DOHH2 (cell line): ENCODE measurements around the gene TMEM18.

Experiments used
- H3F3A ChIP-seq: fragments of 200-600 bp; sonication (generic), shearing (Covaris generic); 2 replicates; pipeline ENCODE4 v1.6.0; 2016; ENCODE audit warnings: antibody characterized with exemption, mild to moderate bottlenecking; ENCODE audit not compliant: control insufficient read depth, insufficient read depth
- H3K27ac ChIP-seq: fragments of 200-600 bp; sonication (generic); 2 replicates; pipeline ENCODE4 v1.5.1; 2014; ENCODE audit warnings: low read depth, mild to moderate bottlenecking, low read length, moderate library complexity
- H3K27me3 ChIP-seq: fragments of 200-600 bp; sonication (generic); 2 replicates; pipeline ENCODE4 v1.6.1; 2014; ENCODE audit warnings: mild to moderate bottlenecking, low read length, mixed read lengths; ENCODE audit not compliant: control insufficient read depth
- H3K36me3 ChIP-seq: fragments of 200-600 bp; sonication (generic); 2 replicates; pipeline ENCODE4 v1.6.1; 2014; ENCODE audit warnings: mild to moderate bottlenecking, low read length, moderate library complexity, mixed read lengths; ENCODE audit not compliant: control insufficient read depth
- H3K4me1 ChIP-seq: fragments of 200-600 bp; sonication (generic); 2 replicates; pipeline ENCODE4 v1.6.1; 2014; ENCODE audit warnings: mild to moderate bottlenecking, low read length, mixed read lengths; ENCODE audit not compliant: control insufficient read depth
- H3K4me2 ChIP-seq: fragments of 200-600 bp; sonication (generic); 2 replicates; pipeline ENCODE4 v1.6.0; 2014; ENCODE audit warnings: mild to moderate bottlenecking, low read length, moderate library complexity
- H3K4me3 ChIP-seq: fragments of 200-600 bp; sonication (generic); 2 replicates; pipeline ENCODE4 v1.5.1; 2014; ENCODE audit warnings: mild to moderate bottlenecking, low read length, mixed read lengths
- H3K79me2 ChIP-seq: fragments of 200-600 bp; sonication (generic); 2 replicates; pipeline ENCODE4 v1.6.1; 2014; ENCODE audit warnings: mild to moderate bottlenecking, low read length, mixed read lengths; ENCODE audit not compliant: control insufficient read depth
- H3K9me2 ChIP-seq: fragments of 200-600 bp; sonication (generic); replicated peaks from 2 replicates; pipeline ENCODE4 v1.6.1; 2014; ENCODE audit warnings: mild to moderate bottlenecking, low read length, mixed read lengths; ENCODE audit not compliant: control insufficient read depth
- H3K9me3 ChIP-seq: fragments of 200-600 bp; sonication (generic); 2 replicates; pipeline ENCODE4 v1.6.1; 2014; ENCODE audit warnings: antibody characterized with exemption, low read length, mixed read lengths; ENCODE audit not compliant: control insufficient read depth, insufficient read depth
- H4K20me1 ChIP-seq: fragments of 200-600 bp; sonication (generic); 2 replicates; pipeline ENCODE4 v1.6.0; 2014; ENCODE audit warnings: low read depth, mild to moderate bottlenecking, antibody characterized with exemption, low read length, moderate library complexity; ENCODE audit not compliant: control insufficient read depth, insufficient read depth
- EZH2phosphoT487 ChIP-seq: fragments of 200-600 bp; sonication (generic); IDR thresholded peaks from 2 replicates; pipeline ENCODE4 v1.6.1; 2017; ENCODE audit warnings: borderline replicate concordance, mild to moderate bottlenecking, antibody characterized with exemption, low read length, moderate library complexity, mixed read lengths
- TF ChIP-seq, protein P1 (sequence below): fragments of 200-600 bp; sonication (generic); IDR thresholded peaks from one replicate; pipeline ENCODE4 v1.5.1; 2014; ENCODE audit warnings: antibody characterized with exemption, mild to moderate bottlenecking, low read depth, low read length; ENCODE audit not compliant: poor library complexity, severe bottlenecking

Gene TMEM18

GRCh38 chr2:723761-724160, 46.6 kb upstream of the TMEM18 start:
- Histone ChIP-seq H3K9me3 (no peaks in the 10 kb centered on the region), H3F3A (no peaks in the 10 kb centered on the region), H3K4me3 (no peak overlapping the region), H3K9me2 (no peaks in the 10 kb centered on the region), H3K4me1 (no peaks in the 10 kb centered on the region), H3K79me2 (no peaks in the 10 kb centered on the region), H3K4me2 (no peak overlapping the region), H4K20me1 (no peaks in the 10 kb centered on the region), H3K27me3 (no peaks in the 10 kb centered on the region), H3K27ac (no peak overlapping the region), H3K36me3 (no peaks in the 10 kb centered on the region)
- TF ChIP-seq, protein P1, sequence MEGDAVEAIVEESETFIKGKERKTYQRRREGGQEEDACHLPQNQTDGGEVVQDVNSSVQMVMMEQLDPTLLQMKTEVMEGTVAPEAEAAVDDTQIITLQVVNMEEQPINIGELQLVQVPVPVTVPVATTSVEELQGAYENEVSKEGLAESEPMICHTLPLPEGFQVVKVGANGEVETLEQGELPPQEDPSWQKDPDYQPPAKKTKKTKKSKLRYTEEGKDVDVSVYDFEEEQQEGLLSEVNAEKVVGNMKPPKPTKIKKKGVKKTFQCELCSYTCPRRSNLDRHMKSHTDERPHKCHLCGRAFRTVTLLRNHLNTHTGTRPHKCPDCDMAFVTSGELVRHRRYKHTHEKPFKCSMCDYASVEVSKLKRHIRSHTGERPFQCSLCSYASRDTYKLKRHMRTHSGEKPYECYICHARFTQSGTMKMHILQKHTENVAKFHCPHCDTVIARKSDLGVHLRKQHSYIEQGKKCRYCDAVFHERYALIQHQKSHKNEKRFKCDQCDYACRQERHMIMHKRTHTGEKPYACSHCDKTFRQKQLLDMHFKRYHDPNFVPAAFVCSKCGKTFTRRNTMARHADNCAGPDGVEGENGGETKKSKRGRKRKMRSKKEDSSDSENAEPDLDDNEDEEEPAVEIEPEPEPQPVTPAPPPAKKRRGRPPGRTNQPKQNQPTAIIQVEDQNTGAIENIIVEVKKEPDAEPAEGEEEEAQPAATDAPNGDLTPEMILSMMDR: no peak
- TF ChIP-seq EZH2phosphoT487: no peak

GRCh38 chr2:720842-721241, 43.6 kb upstream of the TMEM18 start:
- Histone ChIP-seq H3K27ac (no peak overlapping the region), H3K36me3 (no peaks in the 10 kb centered on the region), H4K20me1 (no peaks in the 10 kb centered on the region), H3K4me1 (no peaks in the 10 kb centered on the region), H3F3A (no peaks in the 10 kb centered on the region), H3K27me3 (no peaks in the 10 kb centered on the region), H3K4me3 (no peak overlapping the region), H3K9me3 (no peaks in the 10 kb centered on the region), H3K79me2 (no peaks in the 10 kb centered on the region), H3K4me2 (no peak overlapping the region), H3K9me2 (no peaks in the 10 kb centered on the region)
- TF ChIP-seq EZH2phosphoT487: no peak
- TF ChIP-seq, protein P1: no peak

DNA sequence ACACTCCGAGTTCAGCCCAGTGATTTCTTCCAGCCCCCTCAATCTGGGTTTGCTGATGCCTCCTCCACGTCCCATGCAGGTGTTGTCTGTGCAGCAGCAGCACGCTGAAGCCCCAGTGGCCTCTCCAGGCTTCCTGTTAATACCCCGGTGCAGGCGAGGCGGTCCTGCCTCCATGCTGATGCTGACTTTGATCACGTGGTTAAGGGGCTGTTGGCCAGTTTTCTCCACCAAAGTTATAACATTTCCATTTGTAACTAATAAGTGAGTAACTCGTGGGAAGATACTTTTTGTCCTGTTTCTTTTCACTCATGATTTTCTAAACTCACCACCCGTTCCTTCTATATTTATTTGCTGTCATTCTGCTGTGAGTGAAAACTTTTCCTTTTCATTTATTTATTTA, 42.5 kb upstream of the TMEM18 start:
- Histone ChIP-seq H3K4me3 (no peak overlapping the region), H3K27ac (no peak overlapping the region), H3K4me1 (no peaks in the 10 kb centered on the region; the same call in 1 of the 2 replicates), H3K27me3 (no peaks in the 10 kb centered on the region), H3K79me2 (no peaks in the 10 kb centered on the region), H4K20me1 (no peaks in the 10 kb centered on the region), H3F3A (no peaks in the 10 kb centered on the region), H3K4me2 (no peak overlapping the region), H3K9me3 (no peaks in the 10 kb centered on the region), H3K9me2 (no peaks in the 10 kb centered on the region), H3K36me3 (no peaks in the 10 kb centered on the region)
- no peak for TF ChIP-seq EZH2phosphoT487
- TF ChIP-seq, protein P1: no peak

DNA sequence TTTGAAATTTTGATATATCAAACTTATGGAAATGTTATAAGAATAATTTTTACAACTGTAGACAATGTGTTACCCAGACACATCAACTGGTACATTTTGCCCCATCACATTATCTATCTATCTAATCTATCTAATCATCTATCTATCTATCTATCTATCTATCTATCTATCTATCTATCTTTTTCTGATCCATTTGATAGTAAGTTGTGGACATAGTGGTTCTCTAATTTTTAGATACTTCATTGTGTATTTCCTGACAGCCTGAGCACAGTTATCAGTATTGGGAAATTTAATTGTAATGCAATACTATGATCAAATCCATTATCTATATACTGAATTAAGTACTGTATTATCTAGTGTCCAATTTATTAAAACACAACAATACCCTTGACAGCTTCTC, 42.0 kb upstream of the TMEM18 start:
- H3K27me3 ChIP-seq: no peaks in the 10 kb centered on the region
- no peaks in the 10 kb centered on the region for H3K79me2 ChIP-seq
- no peaks in the 10 kb centered on the region for H3K36me3 ChIP-seq
- H3K9me3 ChIP-seq: no peaks in the 10 kb centered on the region
- peaks cover 5% of the 10 kb centered on the region for H3K4me1 ChIP-seq
- H3F3A ChIP-seq: no peaks in the 10 kb centered on the region
- H3K27ac ChIP-seq: no peak overlapping the region
- TF ChIP-seq, protein P1: no peak
- no peak overlapping the region for H3K4me2 ChIP-seq
- no peaks in the 10 kb centered on the region for H4K20me1 ChIP-seq
- H3K9me2 ChIP-seq: no peaks in the 10 kb centered on the region
- H3K4me3 ChIP-seq: no peak overlapping the region
